GM21447 (cell line): ENCODE data around the gene C16orf87.
"Not testable (repeated sequence)": the region's sequence is repeated elsewhere in the genome, so short reads cannot be mapped to it uniquely, and the experiment has no call there.

Source experiments
- ATAC-seq: cut with Tn5 transposase; IDR thresholded peaks from one replicate; pipeline ENCODE4 v1.9.1; 2021; ENCODE audit not compliant: unreplicated experiment

The C16orf87 gene

DNA sequence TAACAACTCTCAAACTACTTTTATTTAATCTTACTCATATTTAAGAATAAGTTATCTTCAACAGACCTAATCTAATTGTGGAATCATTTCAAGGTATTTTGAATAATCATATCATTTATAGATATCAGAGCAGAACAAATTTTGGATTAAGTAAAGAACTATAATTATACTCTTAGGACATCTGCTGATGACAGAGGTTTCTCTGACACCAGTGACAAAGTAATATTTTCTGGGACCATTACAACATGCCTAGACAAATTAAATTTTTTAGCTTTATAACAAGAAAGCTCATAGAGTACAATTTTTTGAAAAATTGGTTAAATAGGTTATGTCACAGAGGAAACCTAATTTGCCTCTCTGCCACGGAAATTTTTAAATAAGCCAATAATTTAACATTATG lies 30.5 kb downstream of the C16orf87 start:
- no peak for ATAC-seq

DNA sequence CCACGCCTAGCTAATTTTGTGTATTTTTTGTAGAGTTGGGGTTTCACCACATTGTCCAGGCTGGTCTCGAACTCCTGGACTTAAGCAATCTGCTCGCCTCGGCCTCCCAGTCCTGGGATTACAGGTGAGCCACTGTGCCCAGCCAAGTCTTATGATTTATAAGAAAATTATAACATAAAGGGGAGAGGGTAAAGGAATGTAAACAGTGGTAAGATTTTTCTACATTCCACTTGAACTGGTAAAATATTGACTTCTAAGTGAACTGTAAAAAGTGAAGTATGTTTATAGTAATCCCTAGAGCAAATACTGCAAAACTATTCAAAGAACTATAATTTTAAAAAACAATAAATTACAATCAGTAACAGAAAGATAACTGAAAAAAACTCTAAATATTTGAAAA lies 33.5 kb downstream of the C16orf87 start:
- no peak for ATAC-seq

DNA sequence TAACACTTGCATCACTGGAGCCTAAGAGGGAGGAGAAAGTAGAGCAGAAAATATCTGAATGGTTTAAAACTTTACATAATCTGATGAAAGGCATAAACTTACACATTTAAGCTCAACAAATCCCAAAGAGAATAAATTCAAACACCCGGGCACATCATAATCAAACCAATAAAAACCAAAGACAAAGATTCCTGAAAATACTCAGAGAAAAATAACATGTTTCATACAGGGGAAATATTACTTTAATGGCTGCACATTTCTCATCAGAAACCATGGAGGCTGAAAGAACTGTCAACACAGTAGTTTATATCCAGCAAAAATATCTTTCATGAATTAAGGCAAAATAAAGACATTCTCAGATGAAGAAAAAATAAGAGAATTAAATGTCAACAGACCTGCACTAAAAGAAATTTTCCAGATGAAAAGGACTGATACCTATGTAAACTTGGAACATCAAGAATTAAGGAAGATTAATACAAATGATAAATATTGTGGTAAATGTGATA lies 34.2 kb downstream of the C16orf87 start:
- ATAC-seq = no peak

DNA sequence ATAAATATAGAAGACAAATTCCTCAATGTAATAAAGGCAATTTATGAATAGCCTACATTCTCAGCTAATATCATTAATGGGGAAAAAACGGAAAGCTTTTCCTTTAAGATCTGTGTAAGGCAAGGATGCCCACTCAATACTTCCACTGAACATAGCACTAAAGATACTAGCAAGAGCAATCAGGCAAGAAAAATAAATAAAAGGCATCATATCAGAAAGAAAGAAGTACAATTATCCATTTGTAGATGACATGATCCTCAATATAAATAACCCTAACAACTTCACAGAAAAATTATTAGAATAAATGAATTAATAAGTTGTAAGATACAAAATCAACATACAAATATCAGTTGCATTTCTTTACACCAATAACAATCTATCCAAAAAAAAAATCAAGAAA lies 37.1 kb downstream of the C16orf87 start:
- ATAC-seq = no peak

DNA sequence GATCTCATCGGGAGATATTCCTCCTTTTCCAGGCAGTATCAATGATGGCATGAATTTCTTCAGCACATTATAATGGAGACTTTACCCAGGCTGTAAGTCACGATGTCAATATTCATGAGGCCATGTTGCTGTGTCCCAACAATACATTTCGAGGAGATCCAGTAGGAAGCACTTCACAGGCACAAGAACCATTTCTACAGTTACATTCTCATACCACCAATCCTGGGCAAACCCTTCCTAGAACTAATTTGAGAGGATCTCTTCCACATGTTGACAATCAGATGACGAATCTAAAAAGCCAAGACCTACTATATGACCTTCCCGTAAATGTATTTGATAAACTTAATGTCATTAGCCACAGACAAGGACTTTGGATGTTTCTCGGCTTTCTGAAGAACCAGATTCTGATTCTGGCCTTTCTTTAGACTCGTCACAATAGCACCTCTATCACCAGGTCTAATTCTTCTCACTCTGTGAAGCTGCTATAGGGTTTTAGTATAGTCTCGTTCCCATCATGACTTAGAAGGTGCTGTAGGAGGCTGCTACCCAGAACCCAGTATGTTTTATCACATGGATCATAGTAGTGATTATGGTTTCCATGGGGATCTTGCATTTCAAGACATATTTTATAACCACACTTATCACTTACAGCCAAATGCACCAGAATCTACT lies 40.2 kb downstream of the C16orf87 start:
- no peak for ATAC-seq

DNA sequence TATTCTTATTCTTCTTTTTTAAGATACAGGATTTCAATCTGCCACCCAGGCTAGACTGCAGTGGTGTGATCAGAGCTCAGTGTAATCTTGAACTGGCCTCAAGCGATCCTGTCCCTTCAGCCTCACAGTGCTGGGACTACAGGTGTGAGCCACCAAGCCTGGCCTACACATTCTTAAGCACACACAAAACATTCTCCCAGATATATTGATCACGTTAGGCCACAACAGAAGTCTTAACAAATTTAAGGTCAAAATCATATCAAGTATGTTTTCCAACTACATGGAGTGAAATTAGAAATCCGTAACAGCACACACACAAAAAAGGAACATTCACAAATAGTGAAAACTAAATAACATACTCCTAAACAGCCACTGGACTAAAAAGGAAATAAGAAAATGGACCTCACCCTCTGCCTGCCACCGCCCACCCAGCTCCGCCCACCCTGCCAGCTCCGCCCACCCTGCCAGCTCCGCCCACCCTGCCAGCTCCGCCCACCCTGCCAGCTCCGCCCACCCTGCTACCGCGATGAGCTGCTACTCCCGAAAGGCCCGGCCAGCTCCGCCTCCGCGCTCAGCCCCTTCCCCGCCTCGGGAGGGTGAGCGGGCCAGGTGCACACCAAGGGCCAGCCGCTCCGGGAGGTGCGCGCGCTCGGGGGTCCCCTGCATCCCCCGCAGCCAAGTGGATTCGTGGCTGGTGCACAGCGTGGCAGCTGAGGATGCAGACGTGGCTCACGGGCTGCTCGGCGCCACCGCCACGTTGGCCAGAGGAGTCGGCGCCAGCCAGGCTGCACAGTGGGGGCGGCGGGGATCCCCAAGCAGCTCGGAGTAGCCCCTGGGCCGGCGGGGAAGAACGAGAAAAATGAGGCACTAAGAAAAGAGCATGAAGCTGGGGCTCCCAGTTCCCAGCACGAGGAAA lies 41.2 kb downstream of the C16orf87 start:
- peak; percentile 66 for ATAC-seq

DNA sequence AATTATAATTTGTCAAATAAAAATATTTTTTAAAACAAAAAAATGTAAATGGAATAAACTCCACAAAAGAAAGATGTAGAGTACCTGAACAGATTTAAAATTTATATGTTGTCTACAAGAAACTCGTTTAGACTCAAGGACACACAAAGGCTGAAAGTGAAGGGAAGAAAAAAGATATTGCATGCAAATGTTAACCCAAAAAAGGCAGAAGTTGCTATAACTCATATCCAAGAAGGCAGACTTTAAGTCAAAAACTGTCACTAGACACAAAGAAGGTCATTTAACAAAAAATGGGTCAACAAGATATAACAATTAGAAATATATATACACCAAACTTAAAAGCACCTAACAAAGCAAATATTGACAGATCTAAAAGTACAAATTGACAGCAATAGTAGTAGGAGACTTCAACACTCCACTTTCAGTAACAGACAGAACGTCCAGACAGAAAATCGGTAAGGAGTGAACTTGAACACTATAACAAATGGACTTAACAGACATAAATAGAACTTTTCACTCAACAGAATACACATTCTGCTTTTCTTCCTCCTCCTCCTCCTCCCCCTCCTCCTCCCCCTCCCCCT lies 42.0 kb downstream of the C16orf87 start:
- ATAC-seq = no peak

DNA sequence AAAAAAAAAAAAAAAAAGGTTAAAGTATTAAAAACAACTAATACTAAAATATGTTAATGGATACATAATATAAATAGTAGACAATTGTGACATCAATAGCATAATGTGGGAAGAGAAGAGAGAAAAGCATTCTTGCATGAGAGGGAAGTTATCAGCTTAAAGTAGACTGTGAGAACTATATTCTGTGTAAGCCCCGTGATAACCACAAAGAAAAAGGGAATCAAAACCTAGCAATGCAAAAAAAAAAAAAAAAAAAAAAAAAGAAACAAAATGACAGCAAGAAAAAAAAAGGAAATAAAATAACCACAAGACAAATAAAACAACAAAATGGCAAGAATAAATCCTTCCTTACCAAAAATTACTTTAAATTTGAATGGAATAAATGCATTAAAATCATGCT lies 43.1 kb downstream of the C16orf87 start:
- ATAC-seq = peak; percentile 45

DNA sequence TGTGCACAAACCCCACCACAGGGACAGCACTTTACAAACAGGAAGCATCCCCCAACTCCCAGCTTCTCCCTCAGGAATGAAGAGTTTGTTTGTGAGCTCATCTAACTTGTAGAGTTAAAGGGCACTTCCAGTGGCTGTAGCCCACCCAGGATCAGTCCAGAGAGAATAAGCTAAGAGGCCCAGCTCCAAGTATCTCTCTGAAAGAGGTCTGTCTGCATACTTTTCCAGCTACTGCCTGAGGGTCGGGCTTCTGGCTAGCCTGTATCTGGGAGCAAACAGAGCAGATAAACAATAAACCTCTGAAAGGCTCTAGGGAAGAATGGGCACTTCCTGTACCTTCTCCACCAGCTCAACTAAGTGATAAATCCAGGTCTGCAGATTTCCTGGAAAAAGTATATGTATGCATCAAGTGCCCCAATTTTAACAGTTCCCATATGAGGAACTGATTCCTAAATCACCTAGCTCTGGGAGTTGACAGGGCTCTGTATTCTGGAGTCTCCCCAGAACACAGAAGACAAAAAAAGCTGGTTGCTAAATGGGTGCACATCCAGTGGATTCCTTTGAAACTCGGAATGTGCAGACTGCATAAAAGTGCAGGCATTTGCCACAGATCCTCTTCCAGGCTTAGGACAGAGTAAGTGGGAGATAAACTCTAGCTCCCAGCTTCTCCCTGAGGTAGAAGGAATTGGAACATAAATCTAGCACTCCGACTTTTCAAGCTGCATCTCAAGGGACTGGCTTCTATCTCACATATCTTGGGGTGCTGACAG lies 45.7 kb downstream of the C16orf87 start:
- ATAC-seq = no peak

DNA sequence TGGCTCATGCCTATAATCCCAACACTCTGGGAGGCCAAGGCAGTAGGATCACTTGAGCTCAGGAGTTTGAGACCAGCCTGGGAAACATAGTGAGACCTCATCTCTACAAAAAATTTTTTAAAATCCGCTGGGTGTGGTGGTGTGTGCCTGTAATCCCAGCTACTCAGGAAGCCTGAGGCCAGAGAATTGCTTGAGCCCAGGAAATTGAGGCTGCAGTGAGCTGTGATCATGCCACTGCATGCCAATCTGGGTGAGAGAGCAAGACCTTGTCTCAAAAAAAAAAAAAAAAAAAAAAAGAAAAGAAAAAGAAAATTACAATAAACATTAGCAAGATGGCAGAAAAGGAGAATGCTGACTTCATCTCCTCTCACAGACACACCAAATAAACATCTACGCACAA lies 46.4 kb downstream of the C16orf87 start:
- ATAC-seq = not testable (repeated sequence)

DNA sequence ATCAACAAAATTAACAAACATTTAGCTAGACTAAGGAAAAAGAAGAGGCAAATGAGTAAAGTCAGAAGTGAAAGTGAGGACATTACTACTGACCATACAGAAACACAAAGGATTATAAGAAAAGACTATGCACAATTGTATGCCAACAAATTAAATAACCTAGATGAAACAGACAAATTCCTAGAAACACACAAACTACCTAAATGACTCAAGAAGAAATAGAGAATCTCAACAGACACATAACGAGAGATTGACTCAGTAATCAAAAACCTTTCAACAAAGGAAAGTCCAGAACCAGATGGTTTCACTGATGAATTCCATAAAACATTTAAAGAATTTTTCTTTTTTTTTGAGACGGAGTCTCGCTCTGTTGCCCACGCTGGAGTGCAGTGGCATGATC lies 47.2 kb downstream of the C16orf87 start:
- ATAC-seq = no peak

DNA sequence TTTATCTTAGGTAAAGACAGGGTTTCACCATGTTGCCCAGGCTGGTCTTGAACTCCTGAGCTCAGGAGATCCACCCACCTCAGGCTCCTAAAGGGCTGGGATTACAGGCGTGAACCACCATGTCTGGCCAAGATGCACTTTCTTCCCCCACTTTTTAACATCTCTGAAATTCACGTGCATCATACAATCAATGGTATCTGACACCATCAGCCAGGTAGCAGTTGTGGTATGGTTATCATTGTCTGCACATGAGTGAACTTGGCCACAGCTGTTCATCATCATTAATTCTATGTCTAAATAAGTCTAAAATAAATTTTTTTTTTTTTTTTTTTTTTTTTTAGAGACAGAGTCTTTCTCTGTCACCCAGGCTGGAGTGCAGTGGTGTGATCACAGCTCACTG lies 48.7 kb downstream of the C16orf87 start:
- ATAC-seq = no peak

DNA sequence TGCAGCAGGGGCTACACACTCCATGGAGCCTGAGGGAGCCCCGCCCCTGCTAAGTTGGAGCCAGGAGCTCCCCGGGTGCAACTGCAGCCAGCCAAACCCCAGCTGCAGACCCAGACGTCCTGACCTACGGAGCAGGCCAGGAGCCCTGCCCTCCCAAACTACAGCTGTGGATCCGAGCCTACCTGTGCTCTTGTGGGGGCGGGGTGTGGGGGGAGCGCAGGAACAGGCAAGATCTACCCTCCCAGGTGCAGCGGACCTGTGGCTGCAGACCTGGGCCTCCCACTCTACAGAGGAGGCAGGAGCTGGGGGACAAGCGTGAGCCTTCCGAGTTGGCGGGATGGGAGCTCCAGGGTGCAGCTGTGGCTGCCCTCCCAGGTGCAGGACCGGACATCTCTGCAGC lies 53.2 kb downstream of the C16orf87 start:
- ATAC-seq = no peak

DNA sequence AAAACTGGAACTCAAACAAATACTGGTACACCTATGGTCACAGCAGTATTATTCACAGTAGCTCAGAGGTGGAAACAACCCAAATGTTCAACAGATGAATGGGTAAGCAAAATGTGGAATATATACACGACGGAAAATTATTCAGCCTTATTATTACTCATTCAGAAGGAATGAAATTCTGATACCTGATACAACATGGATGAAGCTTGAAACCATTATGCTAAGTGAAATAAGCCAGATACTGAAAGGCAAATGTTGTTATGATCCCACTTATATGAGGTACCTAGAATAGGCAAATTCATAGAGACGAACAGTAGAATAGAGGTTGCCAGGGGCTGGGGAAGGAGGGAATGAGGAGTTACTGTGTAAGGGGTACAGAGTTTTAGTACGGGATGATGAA lies 55.8 kb downstream of the C16orf87 start:
- ATAC-seq = no peak

DNA sequence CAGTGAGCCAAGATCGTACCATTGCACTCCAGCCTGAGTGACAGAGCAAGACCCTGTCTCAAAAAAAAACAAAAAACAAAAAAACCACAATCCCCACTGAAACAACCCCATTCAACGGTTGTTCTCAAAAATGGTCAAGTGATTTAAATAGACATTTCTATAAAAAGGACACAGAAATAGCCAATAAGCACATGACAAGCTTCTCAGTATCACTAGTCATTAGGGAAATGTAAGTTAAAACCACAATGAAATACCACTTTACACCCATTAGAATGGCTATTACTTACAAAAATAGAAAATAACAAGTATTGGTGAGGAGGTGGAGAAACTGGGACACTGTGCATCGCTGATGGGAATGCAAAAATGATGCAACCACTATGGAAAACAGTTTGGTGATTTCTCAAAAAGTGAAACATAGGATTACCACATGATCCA lies 56.2 kb downstream of the C16orf87 start:
- ATAC-seq = no peak

DNA sequence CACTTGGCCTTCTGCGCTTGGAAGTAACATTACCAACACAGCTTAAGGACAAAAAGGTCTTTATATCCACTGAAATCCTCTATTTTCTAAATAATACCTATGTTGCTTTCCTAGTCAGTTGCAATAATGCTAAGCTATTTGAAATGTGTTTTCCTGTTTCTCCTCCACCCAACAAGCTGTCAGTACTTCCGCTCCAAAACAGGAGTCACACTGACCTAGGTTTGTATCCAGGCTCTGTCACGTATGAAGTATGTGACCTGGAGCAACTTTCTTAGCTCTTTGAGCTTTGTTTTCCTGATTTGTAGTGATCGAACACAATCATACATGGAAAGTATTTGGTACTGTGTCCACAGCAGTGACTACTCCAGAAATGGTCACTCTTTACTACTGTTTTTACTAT lies 58.5 kb downstream of the C16orf87 start:
- ATAC-seq = no peak

DNA sequence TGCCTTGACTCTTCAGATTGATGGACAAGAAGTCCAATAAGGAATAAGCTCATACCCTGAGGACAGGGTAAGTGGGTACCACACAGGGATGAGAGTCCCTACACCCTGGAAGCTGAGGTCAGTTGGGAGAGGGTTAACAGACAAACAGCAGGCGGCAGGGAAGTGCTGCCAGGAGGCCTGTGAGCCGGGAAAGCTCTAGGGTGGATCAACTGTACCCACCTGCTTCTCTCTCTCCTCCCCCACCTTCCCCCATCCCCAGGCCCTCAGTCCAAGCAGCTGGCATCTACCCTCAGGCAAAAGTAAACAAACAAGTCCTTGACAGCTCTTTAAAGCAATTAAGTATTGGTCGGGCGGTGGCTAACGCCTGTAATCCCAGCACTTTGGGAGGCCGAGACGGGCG lies 62.2 kb downstream of the C16orf87 start:
- ATAC-seq = no peak

DNA sequence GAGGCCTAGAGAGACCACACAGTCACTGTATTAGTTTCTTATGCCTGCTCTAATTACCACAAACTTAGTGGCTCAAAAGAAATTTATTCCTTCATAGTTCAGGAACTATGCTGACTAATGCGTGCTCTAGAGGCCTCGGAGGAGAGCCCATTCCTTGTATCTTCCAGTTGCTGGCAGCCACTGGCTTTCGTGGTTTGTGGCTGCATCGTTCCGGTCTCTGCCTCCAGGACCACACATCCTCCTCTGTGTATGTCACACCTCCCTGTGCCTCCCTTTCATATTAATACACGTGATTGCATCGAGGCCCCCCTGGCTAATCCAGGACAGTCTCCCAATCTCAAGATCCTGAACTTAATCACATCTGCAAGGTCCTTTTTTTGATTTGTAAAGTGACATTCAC lies 65.9 kb downstream of the C16orf87 start:
- no peak for ATAC-seq

DNA sequence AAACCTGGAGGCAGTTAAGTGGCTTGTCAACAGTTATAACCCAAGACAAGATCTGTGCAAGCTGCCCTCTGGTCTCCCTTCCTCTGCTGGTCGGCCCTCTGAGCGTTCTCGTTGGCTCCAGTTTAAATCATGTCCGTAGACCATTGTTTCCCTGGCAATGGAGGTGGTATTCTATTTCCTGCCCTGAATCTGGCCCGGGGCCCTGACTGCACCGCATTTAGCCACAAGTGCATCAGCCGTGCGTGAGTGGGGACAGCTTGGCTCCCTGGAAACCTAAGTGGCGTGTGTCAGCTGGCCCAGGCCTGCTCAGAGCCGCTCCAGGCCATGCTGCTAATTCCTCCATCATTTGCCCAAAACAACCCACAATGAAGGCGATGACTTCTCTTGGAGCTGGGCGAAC lies 67.8 kb downstream of the C16orf87 start:
- ATAC-seq = no peak

DNA sequence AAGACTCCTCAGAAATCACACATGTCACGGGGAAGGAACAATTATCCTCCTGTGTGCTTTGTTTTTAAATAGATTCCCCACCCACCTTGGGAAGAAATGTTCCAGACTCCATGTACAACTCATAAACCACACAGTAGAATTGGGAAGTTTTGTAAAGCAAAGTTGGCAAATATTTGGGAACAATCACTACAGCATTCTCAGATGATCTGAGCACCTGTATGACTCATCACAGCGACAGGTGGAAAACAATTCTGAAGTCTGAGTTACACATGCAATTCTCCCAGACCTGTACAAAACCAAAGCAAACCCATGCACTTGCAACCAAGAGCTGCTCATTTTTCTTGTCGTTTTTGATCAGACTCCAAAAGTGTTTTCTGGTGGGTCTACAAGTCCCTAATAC lies 68.4 kb downstream of the C16orf87 start:
- ATAC-seq = no peak

DNA sequence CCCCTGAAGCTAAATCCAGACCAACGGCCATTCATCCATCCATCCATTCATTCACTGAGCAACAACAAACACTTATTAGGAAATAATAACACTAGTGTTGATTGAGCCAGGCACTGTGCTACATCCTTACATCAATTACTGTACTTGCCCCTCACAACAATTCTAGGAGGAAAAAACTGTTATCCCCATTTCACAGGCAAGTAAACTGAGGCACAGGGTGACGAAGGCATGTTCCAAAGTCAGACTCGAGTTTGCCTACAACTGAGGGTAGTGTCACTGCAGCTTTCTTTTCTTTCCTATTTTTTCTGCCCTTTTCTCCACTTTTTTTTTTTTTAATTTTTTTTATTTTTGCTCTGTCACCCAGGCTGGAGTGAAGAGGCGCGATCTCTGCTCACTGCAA lies 71.7 kb downstream of the C16orf87 start:
- no peak for ATAC-seq
